HG03108 (cell line): ENCODE data around the gene RDH14.

Experiments used
- ATAC-seq: cut with Tn5 transposase; IDR thresholded peaks from one replicate; pipeline ENCODE4 v1.9.1; 2021; ENCODE audit warnings: moderate library complexity; ENCODE audit not compliant: unreplicated experiment

The RDH14 gene

GRCh38 chr2:18560031-18560796 lies at the start of gene RDH14:
TSS of gene RDH14 (minus strand) at chr2:18560653. CDS start at chr2:18560572, 81 bp downstream.
- peak; percentile 96 for ATAC-seq

- ATAC-seq, result no peak
Measured at GRCh38 chr2:18610090-18610489, 49.6 kb upstream of the RDH14 start.

- no peak for ATAC-seq
Measured at GRCh38 chr2:18605115-18605514, 44.7 kb upstream of the RDH14 start.

GRCh38 chr2:18604531-18604885 lies 44.1 kb upstream of the RDH14 start:
- no peak for ATAC-seq

- no peak for ATAC-seq
Measured at GRCh38 chr2:18603854-18604530, 43.5 kb upstream of the RDH14 start.

- ATAC-seq, result no peak
Measured at GRCh38 chr2:18602298-18602697, 41.8 kb upstream of the RDH14 start.

GRCh38 chr2:18600255-18600613 lies 39.8 kb upstream of the RDH14 start:
- ATAC-seq, result no peak

GRCh38 chr2:18599509-18600254 lies 39.2 kb upstream of the RDH14 start:
- no peak for ATAC-seq

GRCh38 chr2:18598848-18599484 lies 38.5 kb upstream of the RDH14 start:
- no peak for ATAC-seq

GRCh38 chr2:18597618-18598017 lies 37.2 kb upstream of the RDH14 start:
- ATAC-seq, result no peak

GRCh38 chr2:18596993-18597392 lies 36.5 kb upstream of the RDH14 start:
- no peak for ATAC-seq

GRCh38 chr2:18593496-18593895 lies 33.0 kb upstream of the RDH14 start:
- no peak for ATAC-seq

- ATAC-seq, result no peak
Measured at GRCh38 chr2:18592372-18592771, 31.9 kb upstream of the RDH14 start.

GRCh38 chr2:18589354-18589753 lies 28.9 kb upstream of the RDH14 start, which contains the start of gene NT5C1B:
TSS of gene NT5C1B (minus strand) at chr2:18589569. CDS start at chr2:18589468, 101 bp downstream.
- no peak for ATAC-seq

GRCh38 chr2:18588802-18589201 lies 28.3 kb upstream of the RDH14 start:
- no peak for ATAC-seq

GRCh38 chr2:18588049-18588448 lies 27.6 kb upstream of the RDH14 start:
- no peak for ATAC-seq

GRCh38 chr2:18585526-18585925 lies 25.1 kb upstream of the RDH14 start:
- ATAC-seq, result no peak

- no peak for ATAC-seq
Measured at GRCh38 chr2:18584608-18584954, 24.1 kb upstream of the RDH14 start.

- no peak for ATAC-seq
Measured at GRCh38 chr2:18583905-18584607, 23.6 kb upstream of the RDH14 start.

GRCh38 chr2:18580606-18581005 lies 20.2 kb upstream of the RDH14 start:
- no peak for ATAC-seq

- no peak for ATAC-seq
Measured at GRCh38 chr2:18578033-18578432, 17.6 kb upstream of the RDH14 start.
